Activated B cell treated with CpG ODN at 0.5 μM for 24 hours (primary cell): ENCODE measurements around the gene THSD8. TPM values are rescaled to one million over a fixed set of nuclear protein-coding genes. Genes with fewer than 3 reads are reported as not detected.
A peak's percentile ranks its signal among the peaks of the same experiment; 100 is the strongest.

ENCODE experiments used
- ATAC-seq: fragments of 200-7000 bp; cut with Tn5 transposase; one replicate; pipeline ENCODE4 v1.10.0; 2021; ENCODE audit warnings: low read depth, mild to moderate bottlenecking, moderate library complexity
- CTCF ChIA-PET: fragments of 350-600 bp; sonication (Branson Sonifier 250); formaldehyde crosslinking; loops from one replicate; lab custom pipeline; 2021; ENCODE audit warnings: antibody characterized with exemption; lab: Charles Lee
- POLR2A ChIA-PET: fragments of 350-600 bp; sonication (Branson Sonifier 250); formaldehyde crosslinking; loops from one replicate; lab custom pipeline; 2021; ENCODE audit warnings: antibody characterized with exemption; lab: Charles Lee
- DNase-seq: peaks from one replicate; pipeline ENCODE4 v3.0.0; 2022
- H3K27ac Mint-ChIP-seq: one replicate; pipeline ENCODE4 v1.8.0; 2020; ENCODE audit warnings: mixed read lengths
- H3K27me3 Mint-ChIP-seq: one replicate; pipeline ENCODE4 v1.8.0; 2021; ENCODE audit warnings: mixed read lengths
- H3K36me3 Mint-ChIP-seq: one replicate; pipeline ENCODE4 v1.8.0; 2021; ENCODE audit warnings: low read depth, mixed read lengths
- H3K4me1 Mint-ChIP-seq: one replicate; pipeline ENCODE4 v1.8.0; 2021; ENCODE audit warnings: mixed read lengths
- H3K4me3 Mint-ChIP-seq: one replicate; pipeline ENCODE4 v1.8.0; 2020; ENCODE audit warnings: mild to moderate bottlenecking, mixed read lengths
- H3K9me3 Mint-ChIP-seq: one replicate; pipeline ENCODE4 v1.8.0; 2020; ENCODE audit warnings: mixed read lengths
- intact Hi-C: fragments of 100-400 bp; cut with micrococcal nuclease; formaldehyde crosslinking; loops from one replicate; pipeline ENCODE4 v1.15.1; 2024
- total RNA-seq: library from RNA; stranded (reverse); gene quantifications from 2 replicates; pipeline ENCODE4 v1.2.3, GENCODE V29; 2022
- TF ChIP-seq, protein P1 (sequence below): fragments of 200-600 bp; IDR thresholded peaks from one replicate; pipeline ENCODE4 v1.8.0; 2022; ENCODE audit warnings: antibody characterized with exemption, mild to moderate bottlenecking

Gene THSD8
- total RNA-seq, 1 donor from 2014 or later = 2.3 TPM

GRCh38 chr19:12773571-12773970 lies 28.3 kb upstream of the THSD8 start:
- CTCF ChIA-PET = interaction anchor here (1.1 to 9.1 kb wide), 5 partner anchors 9 to 64 kb away, joined by 3 to 278 read pairs (median 4); partner anchors contain the start of gene JUNB
- H3K9me3 Mint-ChIP-seq = no peaks in the 10 kb centered on the region
- no peaks in the 10 kb centered on the region for H3K27me3 Mint-ChIP-seq
- POLR2A ChIA-PET = interaction anchor here (0.9 to 12.7 kb wide), 3 partner anchors 16 to 77 kb away, joined by 4 to 909 read pairs (median 5); partner anchors contain the start of genes FBXW9 and JUNB
- intact Hi-C loops = no loop called here
- H3K4me1 Mint-ChIP-seq = peaks cover 28% of the 10 kb centered on the region
- H3K4me3 Mint-ChIP-seq = peak overlapping the region; percentile 20
- DNase-seq = no peak
- no peak overlapping the region for H3K27ac Mint-ChIP-seq
- no peaks in the 10 kb centered on the region for H3K36me3 Mint-ChIP-seq
- TF ChIP-seq, protein P1, sequence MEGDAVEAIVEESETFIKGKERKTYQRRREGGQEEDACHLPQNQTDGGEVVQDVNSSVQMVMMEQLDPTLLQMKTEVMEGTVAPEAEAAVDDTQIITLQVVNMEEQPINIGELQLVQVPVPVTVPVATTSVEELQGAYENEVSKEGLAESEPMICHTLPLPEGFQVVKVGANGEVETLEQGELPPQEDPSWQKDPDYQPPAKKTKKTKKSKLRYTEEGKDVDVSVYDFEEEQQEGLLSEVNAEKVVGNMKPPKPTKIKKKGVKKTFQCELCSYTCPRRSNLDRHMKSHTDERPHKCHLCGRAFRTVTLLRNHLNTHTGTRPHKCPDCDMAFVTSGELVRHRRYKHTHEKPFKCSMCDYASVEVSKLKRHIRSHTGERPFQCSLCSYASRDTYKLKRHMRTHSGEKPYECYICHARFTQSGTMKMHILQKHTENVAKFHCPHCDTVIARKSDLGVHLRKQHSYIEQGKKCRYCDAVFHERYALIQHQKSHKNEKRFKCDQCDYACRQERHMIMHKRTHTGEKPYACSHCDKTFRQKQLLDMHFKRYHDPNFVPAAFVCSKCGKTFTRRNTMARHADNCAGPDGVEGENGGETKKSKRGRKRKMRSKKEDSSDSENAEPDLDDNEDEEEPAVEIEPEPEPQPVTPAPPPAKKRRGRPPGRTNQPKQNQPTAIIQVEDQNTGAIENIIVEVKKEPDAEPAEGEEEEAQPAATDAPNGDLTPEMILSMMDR = no peak
- no peak for ATAC-seq

- TF ChIP-seq, protein P1 = no peak
- no peaks in the 10 kb centered on the region for H3K27me3 Mint-ChIP-seq
- H3K4me3 Mint-ChIP-seq = peak within 1 kb of the TSS; percentile 80
- ChIA-PET CTCF (interaction anchor here (1.3 to 9.1 kb wide), 2 partner anchors 9 to 21 kb away, joined by 9 to 278 read pairs; partner anchors contain the start of gene JUNB), POLR2A (interaction anchor here (1.0 to 12.7 kb wide), 4 partner anchors 17 to 52 kb away, joined by 3 to 909 read pairs (median 5); partner anchors contain the start of genes JUNB and RNASEH2A)
- H3K9me3 Mint-ChIP-seq = no peaks in the 10 kb centered on the region
- peak within 1 kb of the TSS; percentile 73 for H3K27ac Mint-ChIP-seq
- intact Hi-C loops = no loop called here
- H3K4me1 Mint-ChIP-seq = peaks cover 37% of the 10 kb centered on the region
- ATAC-seq (no peak), DNase-seq (no peak)
- no peaks in the 10 kb centered on the region for H3K36me3 Mint-ChIP-seq
Observed at GRCh38 chr19:12774588-12775555, 27.0 kb upstream of the THSD8 start, which contains the start of gene HOOK2. TSS of gene HOOK2 (minus strand) at chr19:12775552. CDS start at chr19:12775449, 103 bp downstream.

DNA sequence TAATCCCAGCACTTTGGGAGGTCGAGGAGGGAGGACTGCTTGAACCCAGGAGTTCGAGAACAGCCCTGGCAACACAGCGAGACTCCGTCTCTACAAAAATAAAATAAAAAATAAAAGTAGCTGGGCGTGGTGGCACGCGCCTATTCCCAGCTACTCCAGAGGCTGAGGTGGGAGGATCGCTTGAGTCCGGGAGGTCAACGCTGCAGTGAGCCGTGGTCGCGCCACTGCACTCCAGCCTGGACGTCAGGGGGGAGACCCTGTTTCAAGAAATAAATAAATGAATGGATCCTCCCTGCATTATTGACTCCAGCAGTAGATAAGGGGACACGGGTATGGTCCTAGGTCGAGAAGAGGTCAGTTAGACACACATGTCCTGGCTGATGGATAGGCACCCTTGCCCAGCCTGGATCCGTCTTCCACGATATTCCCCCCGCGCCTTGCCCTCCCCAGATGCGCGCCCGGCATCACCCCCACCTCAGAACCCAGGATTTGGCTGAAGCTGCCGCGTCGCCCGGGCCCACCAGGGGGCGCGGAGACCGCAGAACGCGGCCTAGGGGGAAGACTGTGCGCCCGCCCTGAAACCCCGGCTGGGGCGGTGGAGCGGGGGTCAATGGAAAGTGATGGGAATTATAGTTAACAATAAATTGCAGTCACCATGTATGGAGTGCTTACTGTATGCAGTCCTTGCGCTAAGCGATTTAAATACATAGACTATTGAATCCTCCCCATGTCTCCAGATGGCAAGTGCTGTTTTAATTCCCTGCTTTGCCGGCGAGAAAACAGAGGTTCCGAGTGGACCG lies 24.5 kb upstream of the THSD8 start:
- POLR2A ChIA-PET = interaction anchor here (0.5 to 12.7 kb wide), 9 partner anchors 13 to 167 kb away, joined by 3 to 909 read pairs (median 3); partner anchors contain the start of genes JUNB, MAN2B1, TNPO2 and WDR83
- TF ChIP-seq, protein P1 = peak; percentile 73

GRCh38 chr19:12778017-12778904 lies 23.6 kb upstream of the THSD8 start:
- ChIA-PET CTCF (interaction anchor here (1.0 to 9.1 kb wide), 7 partner anchors 9 to 70 kb away, joined by 4 to 278 read pairs (median 13); partner anchors contain the start of genes JUNB and RNASEH2A), POLR2A (interaction anchor here (0.7 to 12.7 kb wide), 10 partner anchors 14 to 168 kb away, joined by 3 to 909 read pairs (median 4); partner anchors contain the start of genes JUNB, MAN2B1, THSD8 and TNPO2)
- H3K27me3 Mint-ChIP-seq = no peaks in the 10 kb centered on the region
- peak; percentile 8 for ATAC-seq
- peak overlapping the region; percentile 83 for H3K4me3 Mint-ChIP-seq
- no peaks in the 10 kb centered on the region for H3K9me3 Mint-ChIP-seq
- no peaks in the 10 kb centered on the region for H3K36me3 Mint-ChIP-seq
- H3K27ac Mint-ChIP-seq = peak overlapping the region; percentile 87
- peak; percentile 51 for DNase-seq
- peaks cover 49% of the 10 kb centered on the region for H3K4me1 Mint-ChIP-seq
- intact Hi-C loops = no loop called here
- TF ChIP-seq, protein P1 = no peak

More for the DNA sequence above, 24.5 kb upstream of the THSD8 start:
- peak overlapping the region; percentile 87 for H3K27ac Mint-ChIP-seq
- H3K9me3 Mint-ChIP-seq = no peaks in the 10 kb centered on the region
- intact Hi-C loops = loop anchor here (1.0 kb wide), 2 partner anchors 11 to 19 kb away; no protein-coding TSS in a partner anchor
- ATAC-seq (peak; percentile 37), DNase-seq (peak; percentile 85)
- H3K36me3 Mint-ChIP-seq = no peaks in the 10 kb centered on the region
- H3K27me3 Mint-ChIP-seq = no peaks in the 10 kb centered on the region
- CTCF ChIA-PET = interaction anchor here (0.6 to 9.1 kb wide), 11 partner anchors 10 to 95 kb away, joined by 3 to 278 read pairs (median 7); partner anchors contain the start of genes JUNB and RNASEH2A
- peak overlapping the region; percentile 83 for H3K4me3 Mint-ChIP-seq
- peaks cover 48% of the 10 kb centered on the region for H3K4me1 Mint-ChIP-seq
